Astrocyte of the cerebellum (primary cell): Measurements from ENCODE around the gene ADAMTS8.

Experiments
- DNase-seq: peaks from one replicate; pipeline ENCODE4 v3.0.0-alpha.2; 2011; ENCODE audit warnings: low read depth
- H3K4me3 ChIP-seq: 2 replicates; pipeline ENCODE4 v1.5.1; 2011; ENCODE audit warnings: mild to moderate bottlenecking, low read depth, low read length, moderate library complexity
- in situ Hi-C: cut with HindIII; loops from 2 replicates; pipeline ENCODE4 v1.10.0; 2017; ENCODE audit warnings: low sequenced_read_pairs
- TF ChIP-seq, protein P1 (sequence below): IDR thresholded peaks from 2 replicates; pipeline ENCODE4 v1.5.1; 2012; ENCODE audit warnings: low read length, low read depth, moderate library complexity, mild to moderate bottlenecking; ENCODE audit errors: missing control alignments

The ADAMTS8 gene

DNA sequence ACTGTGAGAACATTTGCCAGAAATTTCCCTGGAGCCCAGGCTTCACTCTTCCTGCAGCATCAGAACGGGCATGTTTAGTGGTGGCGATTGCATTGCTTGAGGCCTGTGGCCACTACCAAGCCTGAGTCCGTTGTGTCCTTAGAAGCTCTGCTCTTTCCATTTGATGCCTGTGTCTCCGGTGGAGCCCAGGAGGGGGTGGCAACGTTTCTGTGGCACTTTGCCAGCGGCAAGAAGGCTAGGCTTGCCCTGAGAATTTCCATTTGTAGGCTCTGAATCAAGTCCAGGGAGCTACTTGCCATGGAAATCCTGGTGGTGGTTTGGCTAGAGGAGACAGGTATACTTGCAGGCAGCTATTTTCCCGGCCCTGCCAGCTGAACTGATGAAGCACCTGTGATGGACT lies 47.1 kb downstream of the ADAMTS8 start:
- no peak overlapping the region for H3K4me3 ChIP-seq
- in situ Hi-C loops = loop anchor here (25.0 kb wide), 1 partner anchor 169 kb away; no protein-coding TSS in a partner anchor
- DNase-seq = no peak
- TF ChIP-seq, protein P1, sequence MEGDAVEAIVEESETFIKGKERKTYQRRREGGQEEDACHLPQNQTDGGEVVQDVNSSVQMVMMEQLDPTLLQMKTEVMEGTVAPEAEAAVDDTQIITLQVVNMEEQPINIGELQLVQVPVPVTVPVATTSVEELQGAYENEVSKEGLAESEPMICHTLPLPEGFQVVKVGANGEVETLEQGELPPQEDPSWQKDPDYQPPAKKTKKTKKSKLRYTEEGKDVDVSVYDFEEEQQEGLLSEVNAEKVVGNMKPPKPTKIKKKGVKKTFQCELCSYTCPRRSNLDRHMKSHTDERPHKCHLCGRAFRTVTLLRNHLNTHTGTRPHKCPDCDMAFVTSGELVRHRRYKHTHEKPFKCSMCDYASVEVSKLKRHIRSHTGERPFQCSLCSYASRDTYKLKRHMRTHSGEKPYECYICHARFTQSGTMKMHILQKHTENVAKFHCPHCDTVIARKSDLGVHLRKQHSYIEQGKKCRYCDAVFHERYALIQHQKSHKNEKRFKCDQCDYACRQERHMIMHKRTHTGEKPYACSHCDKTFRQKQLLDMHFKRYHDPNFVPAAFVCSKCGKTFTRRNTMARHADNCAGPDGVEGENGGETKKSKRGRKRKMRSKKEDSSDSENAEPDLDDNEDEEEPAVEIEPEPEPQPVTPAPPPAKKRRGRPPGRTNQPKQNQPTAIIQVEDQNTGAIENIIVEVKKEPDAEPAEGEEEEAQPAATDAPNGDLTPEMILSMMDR = no peak

DNA sequence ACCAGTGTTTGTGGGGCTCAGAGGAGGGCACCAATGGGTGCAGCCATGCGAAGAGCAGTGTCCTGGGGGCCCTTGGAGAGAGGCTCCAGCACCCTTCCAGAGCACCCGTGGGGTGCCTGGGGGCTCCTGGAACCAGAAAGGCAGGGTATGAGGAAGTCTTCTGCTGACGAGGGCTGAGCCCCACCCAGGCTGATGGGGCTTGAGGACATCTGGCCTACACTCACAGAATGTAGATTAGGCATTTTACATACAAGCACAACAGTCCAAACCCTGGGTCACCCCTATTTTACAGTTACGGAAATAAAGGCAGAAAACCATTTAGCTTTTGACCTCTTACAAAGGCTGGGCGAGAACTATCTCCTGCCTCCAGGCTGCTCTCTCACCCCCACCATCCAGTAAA lies 47.6 kb downstream of the ADAMTS8 start:
- DNase-seq = no peak
- TF ChIP-seq, protein P1 = no peak
- H3K4me3 ChIP-seq = no peak overlapping the region
- in situ Hi-C loops = loop anchor here (25.0 kb wide), 1 partner anchor 168 kb away; no protein-coding TSS in a partner anchor

DNA sequence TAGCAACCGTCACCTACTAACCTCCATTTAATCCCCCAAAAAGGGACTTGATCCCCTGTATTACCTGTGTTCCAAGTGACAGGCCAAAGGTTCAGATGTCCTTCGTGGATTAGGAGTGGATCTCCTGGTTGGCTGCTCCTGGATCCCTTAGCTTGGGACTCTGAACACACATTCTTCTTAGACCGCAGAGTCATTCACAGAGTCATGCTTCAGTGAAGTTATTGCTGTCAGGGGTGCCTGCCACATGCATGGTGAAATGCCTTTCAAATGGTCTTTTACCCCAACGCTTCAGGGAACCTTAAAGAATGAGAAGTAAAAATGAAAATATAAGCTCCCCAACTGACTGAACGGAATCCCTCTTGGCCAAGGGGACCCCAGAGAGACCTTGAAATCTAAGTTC lies 49.1 kb downstream of the ADAMTS8 start:
- H3K4me3 ChIP-seq = no peak overlapping the region
- TF ChIP-seq, protein P1 = no peak
- in situ Hi-C loops = loop anchor here (25.0 kb wide), 1 partner anchor 167 kb away; no protein-coding TSS in a partner anchor
- no peak for DNase-seq

DNA sequence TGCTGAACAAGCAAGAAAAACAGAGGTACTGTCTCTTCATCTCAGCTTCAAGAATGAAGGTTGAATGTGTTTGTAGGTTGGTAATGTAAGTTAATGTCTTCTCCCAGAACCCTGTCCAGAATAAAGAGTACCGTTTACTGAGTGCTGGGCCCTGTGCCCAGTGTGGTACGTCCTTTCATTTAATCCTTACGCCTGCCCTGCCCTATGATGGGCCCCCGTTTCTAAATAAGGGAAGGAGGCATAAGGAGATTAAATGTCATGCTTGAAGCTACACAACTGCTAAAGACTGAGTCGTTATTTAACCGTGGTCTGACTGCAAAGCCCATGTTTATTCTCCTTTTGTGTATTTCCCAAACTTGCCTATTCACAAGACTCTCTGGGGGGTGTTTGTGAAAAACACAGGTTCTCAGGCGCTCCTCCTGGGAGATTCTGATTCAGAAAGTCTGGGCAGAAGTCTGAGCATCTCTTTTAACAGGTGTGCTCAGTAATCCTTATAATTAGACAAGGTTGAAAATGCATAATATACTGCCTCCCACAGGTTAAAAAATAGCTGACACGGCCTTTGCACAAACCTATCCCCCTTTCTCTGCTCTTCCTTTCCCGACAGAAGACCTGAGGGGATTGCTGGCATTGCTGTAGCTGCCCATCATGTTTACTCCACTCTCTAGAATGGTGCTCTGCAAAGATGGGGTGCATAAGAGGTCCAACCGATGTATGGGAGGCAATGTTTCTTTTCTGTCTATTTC lies 57.4 kb downstream of the ADAMTS8 start:
- DNase-seq = no peak
- TF ChIP-seq, protein P1 = no peak
- in situ Hi-C loops = no loop called here
- H3K4me3 ChIP-seq = no peak overlapping the region

DNA sequence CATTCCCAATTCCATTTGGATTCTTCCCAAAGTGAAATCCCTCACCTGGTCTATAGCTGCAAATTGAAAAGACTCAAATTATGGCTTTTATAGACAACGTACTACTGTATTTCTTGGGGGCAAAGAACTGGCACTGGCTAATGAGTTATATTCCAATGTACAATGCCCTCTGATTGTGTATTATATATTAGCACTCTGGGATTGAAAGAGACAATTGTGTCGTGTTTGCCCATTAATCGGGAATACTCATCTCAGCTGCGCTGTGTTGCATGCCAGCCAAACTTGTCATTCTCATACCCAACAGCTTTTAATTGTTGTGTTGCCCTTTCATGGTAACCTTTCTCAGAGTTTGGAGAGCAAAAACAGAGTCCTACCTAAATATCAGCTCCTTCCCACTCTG lies 58.7 kb downstream of the ADAMTS8 start:
- TF ChIP-seq, protein P1 = no peak
- in situ Hi-C loops = no loop called here
- no peak for DNase-seq
- H3K4me3 ChIP-seq = no peak overlapping the region

DNA sequence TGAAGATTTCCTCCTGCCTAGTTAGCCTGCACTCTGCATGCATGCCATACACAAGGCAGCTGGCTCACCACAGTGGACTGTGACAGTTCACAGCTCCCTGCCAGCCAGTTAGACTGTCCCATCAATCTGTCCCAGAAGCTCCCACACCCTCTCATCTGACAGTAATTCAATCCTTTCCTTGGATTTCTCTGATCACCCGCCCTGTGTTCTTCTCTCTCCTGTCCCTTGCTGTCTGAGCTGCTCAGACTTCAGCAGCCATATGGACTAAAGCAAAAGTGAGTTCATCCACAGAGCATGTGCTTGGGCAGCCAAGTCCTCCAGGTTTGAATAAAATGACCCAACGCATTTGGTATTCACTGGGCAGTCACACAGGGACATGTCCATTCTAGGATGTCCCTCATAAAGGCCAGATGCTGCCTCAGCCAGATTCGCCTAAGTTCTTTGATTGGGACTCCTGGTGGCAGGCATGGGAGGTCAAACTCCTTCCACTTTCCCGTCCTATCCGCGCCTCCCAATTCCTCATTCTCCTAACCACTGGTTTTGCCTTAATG lies 59.2 kb downstream of the ADAMTS8 start:
- H3K4me3 ChIP-seq = no peak overlapping the region
- TF ChIP-seq, protein P1 = no peak
- no peak for DNase-seq
- in situ Hi-C loops = no loop called here
